Middle frontal gyrus (tissue), 1 donor: ENCODE results near the gene BPHL.
"Not testable (repeated sequence)": the region's sequence is repeated elsewhere in the genome, so short reads cannot be mapped to it uniquely, and the experiment has no call there.

Experiments used
- DNase-seq: peaks from one replicate; pipeline ENCODE4 v3.0.0-alpha.2; 2015; ENCODE audit warnings: low spot score; ENCODE audit errors: extremely low spot score

The BPHL gene

GRCh38 chr6:3156184-3157130 is 37.9 kb downstream of the BPHL start:
- DNase-seq: not testable (repeated sequence)

DNA sequence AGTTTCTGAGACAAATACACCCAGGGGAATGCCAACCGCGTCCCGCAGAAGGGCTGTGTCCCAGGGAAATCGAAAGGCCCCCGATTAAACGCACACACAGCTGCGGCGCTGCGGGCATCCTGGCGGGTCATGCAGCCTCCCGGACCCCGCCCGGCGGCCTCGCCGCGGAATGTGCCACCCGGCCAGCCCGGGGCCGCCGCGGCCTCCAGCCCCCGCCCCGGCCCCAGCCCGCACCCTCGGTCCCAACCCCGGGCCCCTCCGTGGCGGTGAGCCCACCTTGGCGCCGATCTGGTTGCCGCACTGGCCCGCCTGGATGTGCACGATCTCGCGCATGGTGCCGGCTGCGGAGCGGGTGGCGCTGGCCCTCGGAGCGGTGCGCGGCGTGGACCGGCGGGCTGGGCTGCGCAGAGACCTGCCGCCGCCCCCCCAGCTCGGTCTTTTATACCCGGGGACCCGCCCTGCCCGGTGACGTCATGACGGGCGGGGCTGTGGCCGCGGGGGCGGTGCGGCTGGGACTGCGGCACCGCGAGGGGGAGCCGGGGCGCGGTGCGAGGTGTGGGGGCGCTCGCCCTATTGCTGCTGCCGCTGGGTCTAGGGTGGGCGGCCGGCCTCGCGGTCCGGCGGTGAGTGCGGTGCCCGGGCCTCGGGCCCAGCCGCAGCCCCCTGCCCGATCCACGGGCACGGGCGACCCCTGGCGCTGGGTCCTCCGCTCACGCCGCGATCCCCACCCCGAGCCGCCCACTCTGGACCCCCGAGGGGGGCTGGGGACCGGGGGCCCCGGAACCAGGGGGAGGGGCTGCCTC is 38.8 kb downstream of the BPHL start, which contains the start of gene TUBB2A:
TUBB2A (minus strand) TSS at position 414 of the 803 bp plus-strand sequence; CDS start at position 333, 81 bp downstream.
- DNase-seq: peak; percentile 62

DNA sequence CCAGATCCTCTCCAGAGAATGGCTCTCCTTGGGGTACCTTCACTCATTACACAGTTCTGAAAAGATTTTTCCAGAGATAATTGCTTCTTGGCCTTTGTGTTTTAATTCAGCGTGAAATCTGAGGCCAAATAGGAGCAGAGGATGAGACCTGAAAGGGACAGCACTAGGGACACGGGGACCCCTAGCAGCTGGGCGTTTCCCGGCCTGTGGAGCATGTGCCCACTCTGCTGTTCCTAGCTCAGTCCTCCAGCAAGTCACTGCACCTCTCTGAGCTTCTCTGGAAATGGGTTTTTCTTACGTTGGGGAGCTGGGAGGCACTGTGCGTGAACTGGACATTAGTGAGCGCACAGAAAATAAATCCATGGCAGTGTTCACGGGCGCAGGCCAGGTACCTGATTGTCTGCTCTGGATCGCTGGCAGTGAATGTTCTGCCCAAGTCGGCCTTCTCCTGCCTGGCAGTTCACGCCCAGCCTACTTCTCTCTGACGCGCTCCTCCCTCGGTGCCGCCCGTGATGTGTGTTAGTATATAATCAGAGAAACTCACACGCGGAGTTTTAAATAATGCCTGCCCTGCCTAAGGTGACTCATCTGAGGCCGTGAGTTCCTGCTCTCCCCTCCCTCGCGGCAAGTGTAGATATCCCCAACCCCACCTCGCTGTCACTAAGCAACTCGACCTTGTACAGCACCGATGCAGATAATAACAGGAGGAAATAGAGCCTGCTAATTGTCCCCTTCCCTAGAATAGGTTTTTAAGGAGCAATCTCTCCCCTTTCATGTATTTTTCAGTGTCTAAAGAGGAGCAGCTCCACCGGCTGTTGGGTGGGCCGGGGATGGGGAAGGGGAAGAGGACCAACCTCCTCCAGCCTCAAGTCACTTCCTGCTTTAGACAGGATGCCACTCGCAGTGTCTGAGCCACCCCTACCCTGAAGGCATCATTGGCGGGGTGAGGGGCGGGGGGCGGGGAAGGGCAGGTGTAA is 41.6 kb downstream of the BPHL start:
- no peak for DNase-seq

DNA sequence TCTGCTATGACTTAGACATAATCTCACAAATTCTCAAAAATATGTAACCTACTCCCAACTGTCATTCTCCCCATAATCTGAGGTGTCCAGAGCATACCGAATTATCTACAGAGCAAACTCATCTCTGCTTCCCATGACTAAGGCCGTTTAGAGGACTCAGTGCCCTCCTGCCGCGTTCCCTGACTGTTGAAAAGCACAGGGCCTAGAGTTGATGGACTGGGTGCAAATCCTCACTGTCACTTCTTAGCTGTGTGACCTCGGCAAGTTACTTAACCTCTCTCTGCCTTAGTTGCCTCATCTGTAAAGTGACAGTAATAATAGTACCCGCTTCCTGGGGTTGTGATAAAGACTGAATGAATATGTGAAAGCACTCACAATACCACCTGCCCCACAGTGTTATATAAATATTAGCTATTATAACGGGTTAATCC is 43.6 kb downstream of the BPHL start:
- DNase-seq: no peak

DNA sequence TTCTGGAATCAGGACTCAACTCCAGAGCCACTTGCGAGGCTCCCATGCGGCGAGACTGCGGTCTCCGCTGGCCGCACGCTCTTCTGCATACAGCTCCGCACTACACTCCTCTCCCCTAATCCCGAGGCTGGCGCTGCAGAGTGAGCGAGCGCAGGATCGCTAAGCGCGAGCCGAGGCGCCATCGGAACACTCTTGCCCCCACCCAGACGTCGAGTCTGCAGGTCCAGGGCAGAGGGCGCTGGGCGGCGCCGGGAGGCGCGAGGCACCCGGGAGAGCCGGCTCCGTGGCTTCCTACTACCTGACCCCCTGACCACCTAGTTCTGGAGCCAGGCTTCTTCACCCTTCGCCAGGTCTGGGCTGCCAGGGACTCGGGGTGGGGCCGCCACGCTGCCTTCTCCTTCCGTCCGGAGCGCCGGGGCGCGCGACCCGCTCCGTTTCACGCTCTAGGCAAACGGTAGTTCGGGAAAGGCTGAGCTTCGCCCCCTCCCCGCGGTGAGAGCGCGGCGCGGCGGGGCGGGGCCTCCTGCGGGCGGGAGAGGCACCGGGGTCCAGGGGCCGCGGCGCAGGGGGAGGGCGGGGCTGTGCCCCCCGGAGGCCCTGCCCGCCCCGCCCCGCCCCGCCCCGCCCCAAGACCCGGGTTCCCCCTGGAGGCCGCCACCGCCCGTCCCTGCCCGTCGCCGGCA is 44.2 kb downstream of the BPHL start:
- DNase-seq: peak; percentile 58

DNA sequence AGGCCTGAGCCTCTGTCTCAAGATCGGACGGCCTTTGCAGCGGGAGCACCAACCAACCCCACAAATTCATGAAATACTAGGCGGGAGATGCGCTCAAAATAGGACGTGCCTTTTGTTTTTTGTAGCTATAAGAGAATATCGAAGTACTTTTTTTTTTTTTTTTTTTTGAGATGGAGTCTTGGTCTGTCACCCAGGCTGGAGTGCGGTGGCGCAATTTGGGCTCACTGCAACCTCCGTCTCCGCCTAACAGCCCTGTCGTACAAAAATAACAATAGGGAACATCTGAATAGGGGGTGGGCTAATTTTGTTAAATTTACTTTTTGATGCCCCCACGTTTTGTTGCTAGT is 44.7 kb downstream of the BPHL start:
- no peak for DNase-seq

DNA sequence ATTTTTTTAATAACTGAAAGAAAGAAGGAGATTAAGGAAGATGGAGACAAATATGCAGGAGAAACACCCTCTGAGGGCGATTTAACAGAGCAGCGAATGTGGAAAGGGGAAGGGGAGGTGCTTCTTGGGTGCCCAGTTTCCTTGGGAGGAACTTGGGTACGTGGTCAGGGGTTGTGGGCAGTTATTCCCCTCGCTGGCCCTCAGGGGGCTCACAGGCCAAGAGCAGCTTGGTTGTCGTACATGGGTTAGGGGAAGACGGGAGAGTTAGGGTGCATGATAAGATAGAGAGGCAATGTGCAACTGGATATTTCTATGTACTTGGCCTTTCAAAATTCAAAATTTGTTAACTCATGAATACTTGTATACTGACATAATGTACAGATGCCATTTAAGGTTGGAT is 45.9 kb downstream of the BPHL start:
- no peak for DNase-seq

DNA sequence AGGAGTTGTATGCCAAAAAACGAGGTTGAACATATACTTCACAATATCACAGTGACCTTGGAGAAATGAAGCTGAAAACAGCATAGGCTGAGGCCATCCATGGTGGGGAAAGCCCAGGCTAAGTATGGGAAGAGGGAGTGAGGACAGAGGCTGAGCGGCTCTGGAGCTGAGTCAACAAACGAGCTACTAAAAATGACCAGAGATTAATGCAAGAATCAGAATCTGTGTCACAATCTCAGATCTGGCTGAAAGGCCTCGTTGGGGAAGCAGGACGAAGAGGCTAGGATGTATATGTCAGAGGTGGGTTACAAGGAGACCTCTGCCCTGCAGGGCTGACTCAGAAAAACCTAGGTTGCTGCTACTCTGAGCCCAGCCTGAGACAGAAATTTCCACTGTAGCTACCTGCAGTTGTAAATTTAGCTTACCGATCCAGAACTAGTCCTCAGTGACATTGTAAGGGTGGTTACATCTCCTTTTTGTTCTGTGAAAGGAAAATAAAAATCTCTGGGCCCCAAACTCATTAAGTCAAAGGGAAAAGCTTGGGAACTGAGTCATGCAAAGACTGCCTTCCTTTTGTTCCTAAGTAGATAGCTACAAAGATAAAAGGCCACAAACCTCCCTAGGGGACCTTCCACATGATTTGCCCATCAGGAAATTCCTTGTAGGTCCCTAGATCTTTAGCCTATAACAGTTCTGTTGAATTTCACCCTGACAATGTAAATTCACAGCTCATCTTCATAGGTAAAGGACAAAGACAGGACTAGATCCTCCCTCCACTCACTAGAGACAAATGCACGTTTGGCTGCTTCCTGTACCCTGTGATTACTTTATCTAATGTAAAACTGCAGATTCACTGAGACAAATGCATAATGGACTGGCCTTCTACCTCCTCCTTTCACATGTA is 47.4 kb downstream of the BPHL start:
- DNase-seq: no peak

DNA sequence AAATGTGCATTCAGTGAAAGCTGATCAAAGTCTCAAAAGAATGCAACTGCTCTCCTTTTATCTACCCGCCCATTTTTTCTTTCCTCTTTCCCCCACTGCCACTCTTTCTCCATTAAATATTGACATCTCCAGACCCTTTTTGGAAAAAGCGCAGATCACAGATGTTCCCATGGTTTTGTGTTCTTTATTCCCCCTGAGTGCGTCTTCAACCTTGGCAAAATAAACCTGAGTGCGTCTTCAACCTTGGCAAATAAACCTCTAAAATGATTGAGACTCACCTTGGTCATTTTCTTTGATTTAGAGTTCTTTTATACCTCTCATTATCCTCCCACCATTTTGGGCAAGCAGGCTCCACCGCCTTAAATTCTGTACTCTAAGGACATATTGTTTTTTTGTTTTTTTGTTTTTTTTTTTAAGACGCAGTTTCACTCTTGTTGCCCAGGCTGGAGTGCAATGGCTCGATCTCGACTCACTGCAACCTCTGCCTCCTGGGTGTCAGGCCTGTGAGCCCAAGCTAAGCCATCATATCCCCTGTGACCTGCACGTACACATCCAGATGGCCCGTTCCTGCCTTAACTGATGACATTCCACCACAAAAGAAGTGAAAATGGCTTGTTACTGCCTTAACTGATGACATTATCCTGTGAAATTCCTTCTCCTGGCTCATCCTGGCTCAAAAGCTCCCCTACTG is 48.2 kb downstream of the BPHL start:
- not testable (repeated sequence) for DNase-seq

GRCh38 chr6:3168046-3168445 is 49.5 kb downstream of the BPHL start:
- not testable (repeated sequence) for DNase-seq

DNA sequence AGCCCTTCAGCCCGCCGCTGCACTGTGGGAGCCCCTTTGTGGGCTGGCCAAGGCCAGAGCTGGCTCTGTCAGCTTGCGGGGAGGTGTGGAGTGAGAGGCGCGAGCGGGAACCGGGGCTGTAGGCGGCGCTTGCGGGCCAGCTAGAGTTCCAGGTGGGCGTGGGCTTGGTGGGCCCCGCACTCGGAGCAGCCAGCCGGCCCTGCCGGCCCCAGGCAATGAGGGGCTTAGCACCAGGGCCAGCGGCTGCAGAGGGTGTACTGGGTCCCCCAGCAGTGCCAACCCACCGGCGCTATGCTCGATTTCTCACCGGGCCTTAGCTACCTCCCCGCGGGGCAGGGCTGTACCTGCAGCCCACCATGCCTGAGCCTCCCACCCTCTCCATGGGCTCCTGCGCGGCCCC is 52.2 kb downstream of the BPHL start:
- DNase-seq: not testable (repeated sequence)

- not testable (repeated sequence) for DNase-seq
Observed at GRCh38 chr6:3171313-3172175, 53.0 kb downstream of the BPHL start.

GRCh38 chr6:3172789-3173188 is 54.3 kb downstream of the BPHL start:
- not testable (repeated sequence) for DNase-seq

DNA sequence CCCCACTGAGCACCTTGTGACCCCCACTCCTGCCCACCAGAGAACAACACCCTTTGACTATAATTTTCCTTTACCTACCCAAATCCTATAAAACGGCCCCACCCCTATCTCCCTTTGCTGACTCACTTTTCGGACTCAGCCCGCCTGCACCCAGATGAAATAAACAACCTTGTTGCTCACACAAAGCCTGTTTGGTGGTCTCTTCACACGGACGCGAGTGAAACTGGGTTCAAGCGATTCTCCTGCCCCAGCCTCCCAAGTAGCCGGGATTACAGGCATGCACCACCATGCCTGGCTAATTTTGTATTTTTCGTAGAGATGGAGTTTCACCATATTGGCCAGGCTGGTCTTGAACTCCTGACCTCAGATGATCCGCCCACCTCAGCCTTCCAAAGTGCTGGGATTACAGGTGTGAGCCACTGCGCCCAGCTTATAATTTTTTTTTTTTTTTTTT is 55.2 kb downstream of the BPHL start:
- DNase-seq: not testable (repeated sequence)

DNA sequence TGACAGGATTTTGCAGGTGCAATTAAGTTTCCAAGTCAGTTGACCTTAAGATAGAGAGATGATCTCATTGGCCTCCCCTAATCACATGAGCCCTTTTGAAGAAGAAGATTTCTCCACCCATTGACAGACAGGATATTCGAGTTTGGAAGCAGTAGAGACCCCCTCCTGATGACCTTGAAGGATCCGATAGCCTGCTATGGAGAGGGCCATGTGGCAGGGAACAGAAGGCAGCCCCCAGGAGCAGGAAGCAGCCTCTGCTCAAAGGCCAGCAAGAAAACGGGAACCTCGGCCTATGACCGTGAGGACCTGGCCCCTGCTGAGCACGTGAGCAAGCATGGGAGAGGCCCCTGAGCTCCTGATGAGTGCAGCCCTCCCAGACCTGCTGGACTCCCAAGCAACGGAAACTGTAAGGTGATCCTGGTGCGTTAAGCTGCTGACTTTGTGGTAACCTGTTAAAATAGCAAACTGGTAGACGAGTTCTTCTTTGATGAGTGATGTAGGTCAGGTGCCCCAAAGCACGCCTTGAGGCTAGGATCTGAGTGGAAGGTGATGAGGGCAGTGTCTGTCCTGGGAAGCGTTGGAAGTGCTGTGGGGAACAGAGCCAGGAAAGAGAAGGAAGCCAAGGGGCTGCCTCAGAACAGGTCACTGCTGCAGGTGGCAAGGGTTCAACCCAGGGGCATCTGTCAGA is 57.3 kb downstream of the BPHL start:
- DNase-seq: no peak

- no peak for DNase-seq
Observed at GRCh38 chr6:3176562-3177355, 58.2 kb downstream of the BPHL start.
